HepG2 (cell line): Measurements from ENCODE around the gene RABGEF1. TPM values are rescaled to one million over a fixed set of nuclear protein-coding genes. Genes with fewer than 3 reads are reported as not detected.

Experiments
- CBFB ChIP-seq: sonication (generic); formaldehyde crosslinking; IDR thresholded peaks from 2 replicates; pipeline ENCODE4 v1.4.0; 2020; ENCODE audit warnings: missing genetic modification reagents
- CHD4 ChIP-seq: fragments of 200-600 bp; sonication (generic); IDR thresholded peaks from 2 replicates; pipeline ENCODE4 v1.7.0; 2017; ENCODE audit warnings: mild to moderate bottlenecking, low read length, borderline replicate concordance
- DMAP1 ChIP-seq: IDR thresholded peaks from 2 replicates; pipeline ENCODE4 v1.6.1; 2016
- EEA1 ChIP-seq: sonication (generic); formaldehyde crosslinking; IDR thresholded peaks from 2 replicates; pipeline ENCODE4 v1.5.1; 2020; ENCODE audit warnings: mild to moderate bottlenecking, missing genetic modification reagents, borderline replicate concordance
- ELF1 ChIP-seq: sonication (generic); formaldehyde crosslinking; IDR thresholded peaks from 2 replicates; pipeline ENCODE4 v1.4.0; 2020; ENCODE audit warnings: missing genetic modification reagents
- ISL2 ChIP-seq: sonication (generic); formaldehyde crosslinking; IDR thresholded peaks from 2 replicates; pipeline ENCODE4 v1.5.0; 2020; ENCODE audit warnings: missing genetic modification reagents
- KLF11 ChIP-seq: IDR thresholded peaks from 2 replicates; pipeline ENCODE4 v1.6.1; 2016; ENCODE audit warnings: missing compliant biosample characterization
- NFKBIZ ChIP-seq: IDR thresholded peaks from 2 replicates; pipeline ENCODE4 v1.6.1; 2018; ENCODE audit warnings: missing genetic modification reagents, missing compliant biosample characterization
- PCBP2 ChIP-seq: fragments of 200-400 bp; formaldehyde crosslinking; optimal IDR thresholded peaks from 2 replicates; pipeline ENCODE3; 2018; ENCODE audit warnings: low read length, low read depth; ENCODE audit not compliant: poor library complexity, severe bottlenecking
- TMF1 ChIP-seq: sonication (generic); formaldehyde crosslinking; IDR thresholded peaks from 2 replicates; pipeline ENCODE4 v1.8.1; 2022; ENCODE audit warnings: low read depth, missing genetic modification reagents
- ZBTB25 ChIP-seq: IDR thresholded peaks from 2 replicates; pipeline ENCODE4 v1.6.1; 2018; ENCODE audit warnings: missing genetic modification reagents
- ZNF253 ChIP-seq: sonication (generic); formaldehyde crosslinking; IDR thresholded peaks from 2 replicates; pipeline ENCODE4 v1.8.0; 2022; ENCODE audit warnings: mild to moderate bottlenecking, missing genetic modification reagents, borderline replicate concordance
- ZNF281 ChIP-seq: sonication (generic); formaldehyde crosslinking; IDR thresholded peaks from 2 replicates; pipeline ENCODE4 v1.4.0; 2020; ENCODE audit warnings: missing genetic modification reagents, borderline replicate concordance
- ZNF556 ChIP-seq: sonication (generic); formaldehyde crosslinking; IDR thresholded peaks from 2 replicates; pipeline ENCODE4 v1.4.0; 2020; ENCODE audit warnings: mild to moderate bottlenecking, missing genetic modification reagents, borderline replicate concordance
- ZNF563 ChIP-seq: sonication (generic); formaldehyde crosslinking; IDR thresholded peaks from 2 replicates; pipeline ENCODE4 v1.8.0; 2022; ENCODE audit warnings: mild to moderate bottlenecking, moderate library complexity, missing genetic modification reagents
- ZNF703 ChIP-seq: sonication (generic); formaldehyde crosslinking; IDR thresholded peaks from 2 replicates; pipeline ENCODE4 v1.5.1; 2020; ENCODE audit warnings: missing genetic modification reagents, mild to moderate bottlenecking, moderate library complexity, borderline replicate concordance
- polyA plus RNA-seq, 8 experiments: library from polyadenylated mRNA; depleted of rRNA in 3 of 8; stranded (reverse) in 7 of 8; unstranded in 1 of 8; fragments of >200 nt; fragmentation: Illumina TruSeq in 4 of 8; extraction: Trizol in 4 of 8; gene quantifications; 2 replicates each; pipeline versions ENCODE4 v1.2.1 to v1.2.3, GENCODE V29; 2011 to 2016; ENCODE audit warnings: low read depth in 4 of 8, missing spikeins in 1 of 8, mixed read lengths in 1 of 8; ENCODE audit not compliant: insufficient read depth in 1 of 8
- total RNA-seq, 5 experiments: library from RNA; depleted of rRNA; stranded (reverse); fragments of >200 nt; fragmentation: Illumina TruSeq; extraction: Trizol; gene quantifications; 2 replicates each; pipeline ENCODE4 v1.2.3, GENCODE V29; 2016; ENCODE audit warnings: low read depth in 1 of 5
- TF ChIP-seq, protein P1 (sequence below): sonication (generic); IDR thresholded peaks from 2 replicates; pipeline ENCODE4 v1.6.1; 2016; ENCODE audit warnings: low read depth, borderline replicate concordance
- TF ChIP-seq, protein P2 (sequence below): sonication (generic); formaldehyde crosslinking; IDR thresholded peaks from 2 replicates; pipeline ENCODE4 v1.5.0; 2020; ENCODE audit warnings: mild to moderate bottlenecking, missing genetic modification reagents
- TF ChIP-seq, protein P3 (sequence below): sonication (generic); formaldehyde crosslinking; IDR thresholded peaks from 2 replicates; pipeline ENCODE4 v1.4.0; 2020; ENCODE audit warnings: missing genetic modification reagents

Gene RABGEF1
- total and polyA plus RNA-seq, 2 of the 13 experiments (the other 11 are each of a cell fraction or from before 2014, with no cell fraction given): 22.7 to 35.3 TPM

DNA sequence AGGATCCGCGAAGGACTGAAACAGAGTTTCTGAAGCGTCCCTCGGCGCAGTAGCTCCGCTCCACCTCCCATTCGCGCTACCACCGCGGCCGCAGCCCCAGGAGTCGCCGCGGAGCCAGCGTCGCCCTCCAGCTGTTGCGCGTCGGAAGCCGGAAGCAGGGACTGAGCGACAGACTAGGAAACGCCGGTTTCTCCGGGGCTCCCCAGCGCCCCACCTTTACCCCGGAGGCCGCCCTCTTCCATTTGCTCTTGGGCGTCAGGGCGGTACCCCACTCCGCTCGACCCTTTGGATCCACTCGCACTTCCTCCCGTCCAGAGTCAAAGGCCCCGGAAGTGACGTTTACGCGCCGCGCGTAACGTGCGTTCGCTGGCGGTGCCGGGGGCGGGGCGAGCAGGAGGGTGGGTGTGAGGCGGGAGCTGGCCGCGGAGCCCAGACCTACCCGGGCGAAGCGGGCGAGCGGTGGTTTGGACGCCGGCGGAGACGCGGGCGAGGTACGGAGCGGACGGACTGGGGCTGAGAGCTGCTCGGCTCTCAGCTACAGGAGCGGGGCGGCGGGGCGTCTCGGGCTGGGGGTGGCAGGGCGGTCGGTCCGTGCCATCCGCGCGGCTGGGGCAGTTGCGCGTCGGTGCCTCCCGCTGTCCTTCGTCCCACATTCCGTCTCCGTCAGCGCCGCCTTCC lies at the start of gene RABGEF1 (continued):
- peak; percentile 69 for TF ChIP-seq CBFB (CRISPR knock-in tag)
- 0 out of 2 replicates have a peak, but pooled peaks have one; percentile 56 for TF ChIP-seq ZNF703
- TF ChIP-seq, protein P1, sequence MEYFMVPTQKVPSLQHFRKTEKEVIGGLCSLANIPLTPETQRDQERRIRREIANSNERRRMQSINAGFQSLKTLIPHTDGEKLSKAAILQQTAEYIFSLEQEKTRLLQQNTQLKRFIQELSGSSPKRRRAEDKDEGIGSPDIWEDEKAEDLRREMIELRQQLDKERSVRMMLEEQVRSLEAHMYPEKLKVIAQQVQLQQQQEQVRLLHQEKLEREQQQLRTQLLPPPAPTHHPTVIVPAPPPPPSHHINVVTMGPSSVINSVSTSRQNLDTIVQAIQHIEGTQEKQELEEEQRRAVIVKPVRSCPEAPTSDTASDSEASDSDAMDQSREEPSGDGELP: peak; percentile 87
- 0 out of 2 replicates have a peak, but pooled peaks have one; percentile 44 for TF ChIP-seq ZNF253
- TF ChIP-seq, protein P2, sequence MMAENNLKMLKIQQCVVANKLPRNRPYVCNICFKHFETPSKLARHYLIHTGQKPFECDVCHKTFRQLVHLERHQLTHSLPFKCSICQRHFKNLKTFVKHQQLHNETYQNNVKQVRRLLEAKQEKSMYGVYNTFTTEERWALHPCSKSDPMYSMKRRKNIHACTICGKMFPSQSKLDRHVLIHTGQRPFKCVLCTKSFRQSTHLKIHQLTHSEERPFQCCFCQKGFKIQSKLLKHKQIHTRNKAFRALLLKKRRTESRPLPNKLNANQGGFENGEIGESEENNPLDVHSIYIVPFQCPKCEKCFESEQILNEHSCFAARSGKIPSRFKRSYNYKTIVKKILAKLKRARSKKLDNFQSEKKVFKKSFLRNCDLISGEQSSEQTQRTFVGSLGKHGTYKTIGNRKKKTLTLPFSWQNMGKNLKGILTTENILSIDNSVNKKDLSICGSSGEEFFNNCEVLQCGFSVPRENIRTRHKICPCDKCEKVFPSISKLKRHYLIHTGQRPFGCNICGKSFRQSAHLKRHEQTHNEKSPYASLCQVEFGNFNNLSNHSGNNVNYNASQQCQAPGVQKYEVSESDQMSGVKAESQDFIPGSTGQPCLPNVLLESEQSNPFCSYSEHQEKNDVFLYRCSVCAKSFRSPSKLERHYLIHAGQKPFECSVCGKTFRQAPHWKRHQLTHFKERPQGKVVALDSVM: peak; percentile 94
- no peak; the same call in 1 of the 2 replicates for TF ChIP-seq DMAP1 (CRISPR knock-in tag)
- TF ChIP-seq KLF11 (CRISPR knock-in tag): 0 out of 2 replicates have a peak, but pooled peaks have one; percentile 47
- TF ChIP-seq ELF1 (CRISPR knock-in tag): peak; percentile 88
- TF ChIP-seq NFKBIZ (CRISPR knock-in tag): peak; percentile 50; the same call in 1 of the 2 replicates
- peak; percentile 65 for TF ChIP-seq ZNF563 (CRISPR knock-in tag)
- TF ChIP-seq EEA1: no peak; the same call in 1 of the 2 replicates
- peak; percentile 82 for TF ChIP-seq ZNF556 (CRISPR knock-in tag)
- TF ChIP-seq ISL2 (CRISPR knock-in tag): peak; percentile 19; the same call in 1 of the 2 replicates
- TF ChIP-seq ZNF281: peak; percentile 22; the same call in 1 of the 2 replicates
- 0 out of 2 replicates have a peak, but pooled peaks have one; percentile 68 for TF ChIP-seq CHD4
- no peak for TF ChIP-seq ZBTB25
- TF ChIP-seq TMF1 (CRISPR knock-in tag): no peak; the same call in 1 of the 2 replicates
- TF ChIP-seq, protein P3, sequence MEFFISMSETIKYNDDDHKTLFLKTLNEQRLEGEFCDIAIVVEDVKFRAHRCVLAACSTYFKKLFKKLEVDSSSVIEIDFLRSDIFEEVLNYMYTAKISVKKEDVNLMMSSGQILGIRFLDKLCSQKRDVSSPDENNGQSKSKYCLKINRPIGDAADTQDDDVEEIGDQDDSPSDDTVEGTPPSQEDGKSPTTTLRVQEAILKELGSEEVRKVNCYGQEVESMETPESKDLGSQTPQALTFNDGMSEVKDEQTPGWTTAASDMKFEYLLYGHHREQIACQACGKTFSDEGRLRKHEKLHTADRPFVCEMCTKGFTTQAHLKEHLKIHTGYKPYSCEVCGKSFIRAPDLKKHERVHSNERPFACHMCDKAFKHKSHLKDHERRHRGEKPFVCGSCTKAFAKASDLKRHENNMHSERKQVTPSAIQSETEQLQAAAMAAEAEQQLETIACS (CRISPR knock-in tag): peak; percentile 7; the same call in 1 of the 2 replicates
- TF ChIP-seq PCBP2: no peak
